Nucleus accumbens (tissue), 56 donors: ENCODE measurements around the gene GDF15.

Source experiments
- DNase-seq, 56 donors: peaks; one replicate each; lab custom pipeline; 2025; lab: John Stamatoyannopoulos, UW

Gene GDF15

DNA sequence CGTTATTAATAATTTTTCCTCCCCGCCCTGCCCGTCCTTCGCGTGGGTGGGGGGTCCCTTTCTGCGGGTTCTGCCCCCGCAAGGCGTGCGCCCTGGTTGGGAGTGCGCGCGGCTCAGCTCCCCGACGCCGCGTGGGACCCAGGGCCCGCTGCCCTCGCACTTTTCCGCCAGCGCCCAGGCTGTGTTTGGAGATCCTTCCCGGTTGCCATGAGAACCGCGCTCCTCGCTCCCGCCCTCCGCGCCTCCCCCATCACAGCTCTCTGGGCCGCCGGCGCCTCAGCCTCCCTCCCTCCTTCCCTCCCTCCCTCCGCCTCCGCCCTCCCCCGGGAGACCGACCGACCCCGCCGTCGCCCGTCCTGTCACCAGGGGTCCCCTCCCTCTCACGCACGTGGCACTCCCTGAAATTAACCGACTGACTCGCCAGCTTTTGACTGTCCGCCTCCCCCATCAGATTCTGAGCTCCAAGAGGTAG lies 30.9 kb downstream of the GDF15 start:
- DNase-seq = peak in 53 of 56 donors; percentile 22 to 91 (median 71)

DNA sequence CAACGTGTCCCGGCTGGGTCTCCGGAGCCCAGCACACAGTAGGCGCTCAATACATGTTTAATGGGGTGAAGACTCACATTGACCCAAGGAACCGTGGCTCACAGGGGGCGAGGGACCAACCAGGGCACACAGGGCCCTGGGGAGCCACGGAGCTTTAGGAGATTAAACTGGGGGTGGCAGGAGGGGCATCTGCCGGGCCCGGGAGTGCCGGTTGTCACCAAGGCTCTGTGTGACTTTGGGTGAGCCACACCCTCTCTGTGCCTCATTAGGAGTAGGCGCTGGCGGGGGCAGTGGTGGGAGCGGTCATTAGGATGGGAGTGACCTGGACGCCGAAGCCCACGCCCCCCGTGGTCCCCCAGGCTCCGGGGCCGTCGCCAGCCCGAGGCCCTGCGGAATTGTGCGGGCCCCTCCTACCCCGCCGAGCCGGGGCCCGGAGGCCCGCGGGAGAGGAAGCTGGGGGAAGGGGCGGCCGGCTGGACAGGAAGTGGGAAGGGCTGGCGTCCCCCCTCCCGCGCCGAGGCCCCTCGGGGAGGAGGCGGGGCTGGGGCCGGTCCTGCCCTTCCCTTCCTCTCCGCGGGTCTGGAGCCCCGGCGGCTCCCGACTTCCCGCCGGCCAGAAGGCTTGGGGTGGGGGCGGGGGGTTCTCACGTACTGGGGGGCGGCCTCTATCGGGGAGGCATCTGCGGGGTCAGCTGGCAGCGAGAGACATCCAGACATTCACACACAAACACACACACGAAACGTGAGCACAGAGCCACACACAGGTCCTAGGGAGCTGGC lies 31.5 kb downstream of the GDF15 start:
- DNase-seq = peak in 22 of 56 donors; percentile 13 to 64 (median 46)

DNA sequence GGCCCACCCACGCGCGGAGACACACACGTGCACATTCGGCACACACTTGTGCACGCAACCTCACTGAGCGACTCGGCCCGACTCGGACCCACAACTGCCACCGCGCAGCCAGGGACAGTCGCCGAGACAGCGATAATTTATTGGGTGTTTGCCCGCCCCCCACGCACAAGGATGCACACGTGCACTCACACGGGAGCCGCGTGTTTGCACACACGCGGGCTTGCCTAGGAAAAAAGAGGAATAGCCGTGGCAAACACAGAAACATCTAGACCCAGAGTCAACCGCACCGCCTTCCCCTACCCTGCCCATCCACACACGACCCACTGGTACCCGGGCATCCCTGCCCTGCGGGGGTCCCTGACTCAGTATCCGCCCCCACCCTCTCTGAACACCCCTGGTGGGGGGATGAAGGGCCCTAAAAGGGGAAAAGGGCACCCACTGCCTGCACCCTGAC lies 32.1 kb downstream of the GDF15 start:
- DNase-seq = peak in 15 of 56 donors; percentile 28 to 59 (median 43)

DNA sequence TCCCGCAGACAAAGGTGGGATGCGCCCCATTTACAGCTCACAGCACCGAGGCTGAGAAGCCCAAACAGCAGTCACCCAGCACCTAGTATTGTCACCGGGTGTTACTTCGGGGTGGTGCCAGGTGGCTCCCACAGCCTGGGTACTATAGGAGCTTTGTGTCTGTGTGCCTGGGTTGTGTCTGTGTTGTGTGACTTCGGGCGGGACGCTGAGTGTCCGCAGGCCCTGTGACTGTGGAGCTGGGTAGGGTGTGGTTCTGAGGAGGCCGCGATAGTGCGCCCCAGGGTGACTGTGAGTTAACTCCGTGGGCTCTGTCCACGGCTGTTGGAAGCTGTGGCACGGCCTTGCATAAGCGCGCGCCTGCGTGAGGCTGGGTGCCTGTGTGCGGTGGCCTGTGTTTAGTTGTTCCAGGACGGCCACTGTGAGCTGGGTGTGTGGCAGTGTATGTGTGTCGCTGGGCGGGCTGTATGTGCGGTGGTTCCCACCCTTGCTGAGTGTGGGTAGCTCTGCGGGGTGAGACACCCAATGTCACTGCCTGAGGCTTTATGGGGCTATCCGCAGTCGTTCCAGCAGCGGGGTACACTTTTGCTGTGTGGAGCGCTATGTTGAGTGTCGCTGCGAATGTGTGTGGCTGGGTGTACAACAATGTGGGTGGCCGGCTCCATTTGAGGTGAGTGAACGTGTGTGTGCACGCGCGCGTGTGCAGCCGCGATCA lies 32.7 kb downstream of the GDF15 start:
- DNase-seq = peak in 23 of 56 donors; percentile 49 to 80 (median 69)

DNA sequence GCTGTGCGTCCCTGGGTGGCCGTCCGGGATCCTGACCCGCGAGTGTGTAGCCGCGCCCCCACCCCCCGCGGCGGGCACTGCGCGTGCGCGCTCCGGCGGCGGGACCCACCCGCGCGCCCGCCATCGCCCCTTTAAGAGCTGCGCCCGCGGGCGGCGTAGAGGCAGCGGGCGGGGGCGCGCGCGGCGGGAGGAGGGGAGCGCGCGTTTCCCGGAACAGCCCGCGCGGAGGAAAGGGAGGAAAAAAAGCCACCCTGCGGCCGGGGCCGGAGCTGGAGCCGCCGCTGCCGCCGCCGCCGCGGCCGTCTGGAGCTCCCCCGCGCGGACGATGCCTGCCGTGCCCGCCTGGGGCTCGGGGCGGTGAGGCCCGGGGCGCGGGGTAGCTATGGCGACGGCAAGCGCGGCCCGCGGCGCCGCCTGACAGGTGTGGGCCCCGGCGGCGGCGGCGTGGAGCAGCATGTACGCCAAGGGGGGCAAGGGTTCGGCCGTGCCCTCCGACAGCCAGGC lies 33.3 kb downstream of the GDF15 start, which contains the start of gene SSBP4:
Gene SSBP4 (plus strand): TSS at position 204 of the 504 bp plus-strand sequence. CDS start 251 bp downstream, at position 455.
- DNase-seq = peak in 37 of 56 donors; percentile 27 to 82 (median 64)

DNA sequence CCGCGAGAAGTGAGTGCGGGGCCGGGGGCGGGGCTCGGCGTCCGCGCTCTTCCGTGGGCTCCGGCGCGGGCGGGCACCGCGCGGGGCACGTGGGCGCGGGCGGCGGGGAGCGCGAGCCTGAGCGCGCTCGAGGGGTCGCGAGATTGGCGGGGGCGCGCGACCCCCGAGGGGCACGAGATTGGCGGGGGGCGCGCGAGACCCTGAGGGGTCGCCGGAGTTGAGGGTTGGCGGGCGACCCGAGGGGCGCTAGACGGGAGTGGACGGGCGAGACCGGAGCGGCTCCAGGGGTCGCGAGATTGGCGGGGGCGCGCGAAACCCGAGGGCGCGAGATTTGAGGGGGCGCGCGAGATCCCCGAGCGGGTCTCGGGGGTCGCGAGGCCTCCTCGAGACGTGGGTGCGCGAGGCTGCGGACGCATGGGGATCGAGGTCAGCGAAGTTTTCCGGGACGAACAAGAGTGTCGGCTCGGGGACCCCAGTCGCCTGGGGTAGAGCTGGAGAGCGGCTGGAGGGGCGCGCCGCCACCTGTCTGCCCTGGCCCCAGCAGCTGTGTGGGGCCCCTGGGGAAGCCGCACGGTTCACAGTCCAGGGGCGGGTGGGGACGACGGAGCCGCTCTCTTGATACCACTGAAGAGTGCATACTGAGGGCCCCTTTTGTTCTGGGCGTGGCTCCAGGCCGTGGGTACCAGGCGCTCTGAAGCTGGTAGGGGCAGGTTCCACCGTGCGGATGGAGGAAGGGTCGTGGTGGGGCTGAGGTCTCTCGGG lies 33.9 kb downstream of the GDF15 start:
- peak in 1 of 56 donors; percentile 20 for DNase-seq

DNA sequence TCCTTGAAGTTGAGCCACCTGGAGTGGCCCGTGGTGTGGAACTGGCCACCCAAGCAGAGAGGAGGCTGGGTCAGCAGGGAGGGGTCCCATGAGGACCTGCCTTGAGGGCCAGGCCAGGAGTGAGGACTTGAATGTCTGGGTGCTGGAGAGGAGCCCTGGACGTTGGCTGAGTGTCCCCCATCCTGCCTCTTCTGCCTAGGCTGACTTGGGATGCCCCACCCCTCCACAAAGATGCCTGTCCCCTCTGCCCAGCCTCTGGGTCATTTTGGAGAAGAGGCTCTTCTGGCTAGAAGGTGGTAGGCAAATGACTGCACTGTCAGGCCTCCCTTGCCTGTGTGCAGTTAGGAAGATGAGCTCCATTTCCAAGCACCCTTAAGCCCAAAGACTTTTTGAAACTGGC lies 35.0 kb downstream of the GDF15 start:
- DNase-seq = no peak

DNA sequence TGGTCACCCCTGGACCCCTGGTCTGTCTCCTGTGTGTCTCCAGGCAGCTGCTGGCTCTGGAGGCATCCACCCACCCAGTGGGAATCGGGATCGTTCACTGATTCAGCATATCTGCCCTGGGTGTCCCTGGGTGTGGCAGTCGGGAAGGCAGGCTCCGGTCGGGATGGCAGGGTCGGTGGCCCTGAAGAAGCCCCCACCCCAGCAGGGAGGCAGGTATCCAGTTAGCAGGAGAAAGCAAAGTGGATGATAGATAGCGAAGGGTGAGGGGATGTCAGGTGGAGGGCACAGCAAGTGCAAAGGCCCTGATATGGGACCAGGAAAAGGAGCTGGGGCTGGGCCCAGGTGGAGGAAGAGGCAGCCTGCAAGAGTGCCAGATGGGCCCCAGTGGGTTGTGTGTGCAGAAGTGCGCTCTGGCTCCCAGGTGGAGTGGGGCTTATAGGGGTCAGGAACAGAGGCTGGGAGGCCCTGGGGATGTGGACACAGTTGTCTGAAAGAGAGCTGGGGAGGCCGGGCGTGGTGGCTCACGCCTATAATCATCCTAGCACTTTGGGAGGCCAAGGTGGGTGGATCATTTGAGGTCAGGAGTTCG lies 35.5 kb downstream of the GDF15 start:
- no peak for DNase-seq

DNA sequence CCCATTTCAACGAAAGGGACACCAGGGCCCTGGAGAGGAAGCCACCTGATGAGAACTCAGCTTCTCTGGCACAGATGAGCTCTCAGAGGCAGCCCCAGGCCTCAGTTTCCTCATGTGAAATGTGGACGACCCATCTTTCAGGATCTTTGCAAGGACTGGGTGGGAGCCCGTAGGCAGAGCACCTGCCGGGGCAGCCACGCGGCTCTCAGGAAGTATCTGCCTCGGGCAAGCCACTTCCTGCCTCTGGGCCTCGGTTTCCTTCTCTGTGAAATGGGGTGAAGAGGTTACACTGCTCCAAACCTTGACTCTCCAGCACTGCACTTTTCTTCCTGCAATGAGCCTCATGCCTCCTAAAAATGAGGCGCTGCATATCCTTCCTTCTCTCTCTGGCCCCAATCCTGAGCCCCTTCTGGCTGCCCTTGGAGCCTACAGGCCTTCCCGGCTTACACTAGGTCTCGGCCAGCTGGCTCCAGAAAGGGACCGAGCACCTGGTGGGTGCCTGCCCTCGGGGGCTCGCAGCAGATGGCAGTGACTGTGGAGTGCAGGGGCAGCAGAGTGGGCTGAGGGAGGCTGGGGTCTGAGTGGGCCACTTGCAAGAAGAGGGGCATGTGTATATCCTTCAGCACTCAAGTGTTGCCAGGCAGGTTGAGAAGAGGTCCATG lies 36.7 kb downstream of the GDF15 start:
- DNase-seq = no peak

DNA sequence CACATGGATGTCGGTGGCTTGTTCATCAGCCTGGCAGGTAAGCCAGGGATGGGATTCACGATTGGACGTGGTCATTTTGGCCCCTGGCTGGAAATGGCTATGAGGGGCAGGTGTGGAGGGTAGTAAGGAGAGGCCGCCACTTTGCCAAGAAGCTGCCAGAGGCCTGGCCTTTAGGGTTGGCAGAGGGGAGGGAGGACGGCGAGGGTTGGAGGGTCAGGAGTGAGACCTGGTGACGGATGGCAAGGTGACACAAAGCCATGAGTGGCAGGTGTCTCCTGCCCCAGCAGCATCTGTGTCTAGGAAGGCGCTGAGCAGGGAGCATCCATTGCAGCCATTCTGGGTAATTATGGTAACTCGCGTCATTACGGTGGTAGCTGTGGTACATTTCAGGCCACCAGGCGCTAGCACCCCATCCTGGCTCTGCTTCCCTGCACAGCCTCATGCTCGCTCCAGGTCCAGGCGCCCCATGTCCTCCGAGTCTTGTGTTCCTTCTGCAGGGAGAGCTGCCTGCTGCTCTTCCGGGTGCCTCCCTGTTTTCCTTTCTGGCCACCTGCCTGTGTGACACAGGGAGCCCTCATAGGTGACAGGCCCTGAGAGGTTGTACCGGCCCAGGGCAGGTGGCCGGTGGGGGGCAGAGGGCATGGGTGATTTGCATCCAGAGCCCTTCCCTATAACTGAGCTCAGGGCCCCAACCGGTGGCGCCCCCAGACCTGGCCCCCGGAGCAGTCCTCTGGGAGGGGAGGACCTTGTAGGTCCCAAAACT lies 37.5 kb downstream of the GDF15 start:
- DNase-seq = no peak

DNA sequence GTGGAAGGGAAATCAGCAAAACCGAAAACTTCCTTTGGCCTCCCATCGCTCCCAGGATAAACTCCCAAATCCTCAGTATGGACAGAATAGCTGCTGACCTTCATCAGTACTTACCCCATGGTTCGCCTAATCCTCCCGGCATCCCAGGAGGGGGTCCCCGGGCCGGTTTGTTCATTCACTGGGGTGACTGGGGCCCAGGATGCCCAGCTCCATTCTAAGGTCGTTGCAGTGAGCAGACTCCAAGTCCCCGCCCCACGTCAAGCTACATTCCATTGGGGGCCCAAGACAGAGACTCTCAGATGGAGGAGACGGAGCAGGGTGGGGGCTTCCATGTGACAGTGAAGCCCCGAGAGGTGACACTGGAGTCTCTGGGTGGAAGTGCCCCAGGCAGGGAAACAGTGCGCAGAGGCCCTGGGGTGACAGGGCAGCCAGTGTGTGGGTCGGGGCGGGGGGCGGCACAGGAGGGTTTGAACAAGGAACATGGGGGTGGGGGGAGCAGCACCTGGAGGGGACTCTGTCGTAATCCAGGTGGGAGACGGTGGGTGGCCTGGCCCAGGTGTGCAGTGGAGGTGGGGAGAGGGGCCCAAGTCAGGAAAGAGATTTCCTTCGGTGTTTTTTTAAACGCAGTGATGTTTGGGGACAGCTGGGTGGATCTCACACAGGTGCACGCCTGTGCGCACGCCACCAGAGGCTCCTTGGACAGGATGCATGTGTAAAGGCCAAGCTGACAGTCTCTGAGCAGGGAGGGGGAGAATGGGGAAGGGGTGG lies 38.3 kb downstream of the GDF15 start:
- DNase-seq = no peak

DNA sequence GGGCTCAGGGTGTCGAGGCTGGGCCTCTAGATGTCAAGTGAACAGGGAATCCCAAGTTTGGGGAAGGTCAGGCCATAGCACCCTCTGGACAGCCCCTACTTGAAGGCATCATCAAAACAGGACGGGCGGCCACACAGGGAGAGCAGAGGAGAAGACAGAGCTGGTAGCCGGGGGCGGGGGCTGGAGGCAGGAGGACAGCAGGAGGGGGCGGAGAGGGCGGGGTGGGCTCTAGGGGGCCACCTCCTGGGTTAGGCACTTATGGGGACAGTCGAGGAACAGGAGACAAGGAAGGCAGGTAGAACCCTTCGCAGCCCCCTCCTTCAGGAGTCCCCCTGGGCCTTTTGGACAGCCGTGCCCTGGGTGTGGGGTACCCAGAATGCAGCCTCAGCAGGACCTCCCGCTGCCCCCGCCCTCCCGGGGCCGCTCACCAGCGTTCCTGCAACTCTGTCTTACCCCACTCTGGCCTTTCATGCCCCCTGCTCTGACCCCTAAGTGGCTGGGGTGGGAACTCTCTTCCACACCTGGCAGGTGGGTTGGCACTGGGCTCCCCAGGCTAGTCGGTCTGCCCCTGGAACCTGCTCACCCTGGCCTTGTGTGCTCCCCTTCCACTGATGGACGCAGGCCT lies 39.0 kb downstream of the GDF15 start:
- no peak for DNase-seq

DNA sequence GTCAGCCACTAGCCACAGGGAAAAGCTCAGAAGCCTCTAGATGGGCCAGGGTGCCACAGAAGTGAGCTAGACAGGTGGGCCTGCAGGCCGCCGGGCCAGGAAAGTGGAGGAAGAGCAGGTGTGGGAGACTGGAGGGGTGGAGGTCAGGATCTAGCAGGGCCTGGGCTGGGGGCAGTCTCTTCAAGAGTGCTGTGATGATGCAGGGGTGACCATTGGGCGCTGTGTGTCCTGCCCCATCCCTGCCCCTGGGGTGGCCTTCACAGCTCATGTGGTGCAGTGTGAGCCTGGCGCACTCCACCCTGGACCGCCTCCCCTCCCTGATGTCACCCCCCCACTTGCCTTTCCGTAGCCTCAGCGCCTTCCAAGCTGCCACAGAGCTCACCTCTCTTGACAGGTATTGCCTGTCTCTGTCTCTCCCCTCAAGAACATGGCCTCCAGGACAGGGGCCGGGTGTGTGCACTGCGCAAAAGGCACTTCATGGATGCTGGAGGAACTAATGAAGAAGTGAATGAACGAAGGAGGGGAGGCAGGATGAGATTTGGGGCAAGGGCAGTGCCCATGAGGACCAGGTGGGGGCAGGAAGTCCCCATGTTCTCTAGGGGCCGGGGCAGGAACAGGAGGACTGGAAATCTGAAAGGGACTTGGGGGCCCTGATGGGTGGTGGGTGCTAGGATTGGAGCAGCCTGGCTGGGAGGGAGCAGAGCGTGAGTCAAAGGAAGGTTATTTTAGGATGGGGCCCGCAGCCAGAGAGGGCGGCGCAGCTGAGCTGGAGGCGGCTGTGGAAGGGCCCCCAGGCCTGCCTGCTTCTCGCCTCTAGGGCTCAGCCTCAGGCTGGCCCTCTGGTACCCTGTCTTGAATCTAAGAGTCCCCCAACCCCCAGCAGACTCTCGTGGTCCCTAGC lies 39.8 kb downstream of the GDF15 start:
- peak in 18 of 56 donors; percentile 17 to 54 (median 31) for DNase-seq

DNA sequence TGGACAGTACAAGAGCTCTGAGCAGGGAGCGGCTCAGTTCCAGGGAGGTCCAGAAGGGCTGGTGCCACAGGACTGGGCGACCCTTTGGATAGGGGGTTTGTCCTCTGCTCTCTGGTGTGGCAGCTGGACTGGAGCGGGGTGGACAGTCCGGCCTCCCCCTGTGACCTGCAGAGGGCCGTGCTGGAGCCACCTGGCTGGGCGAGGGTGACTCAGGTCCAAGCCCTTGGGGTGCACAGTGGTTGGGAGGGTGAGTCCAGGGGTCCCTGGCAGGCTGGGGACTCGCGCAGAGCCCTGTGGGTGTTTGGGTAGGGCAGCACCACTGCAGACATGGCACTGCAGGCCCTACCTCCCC lies 40.4 kb downstream of the GDF15 start:
- DNase-seq = no peak

DNA sequence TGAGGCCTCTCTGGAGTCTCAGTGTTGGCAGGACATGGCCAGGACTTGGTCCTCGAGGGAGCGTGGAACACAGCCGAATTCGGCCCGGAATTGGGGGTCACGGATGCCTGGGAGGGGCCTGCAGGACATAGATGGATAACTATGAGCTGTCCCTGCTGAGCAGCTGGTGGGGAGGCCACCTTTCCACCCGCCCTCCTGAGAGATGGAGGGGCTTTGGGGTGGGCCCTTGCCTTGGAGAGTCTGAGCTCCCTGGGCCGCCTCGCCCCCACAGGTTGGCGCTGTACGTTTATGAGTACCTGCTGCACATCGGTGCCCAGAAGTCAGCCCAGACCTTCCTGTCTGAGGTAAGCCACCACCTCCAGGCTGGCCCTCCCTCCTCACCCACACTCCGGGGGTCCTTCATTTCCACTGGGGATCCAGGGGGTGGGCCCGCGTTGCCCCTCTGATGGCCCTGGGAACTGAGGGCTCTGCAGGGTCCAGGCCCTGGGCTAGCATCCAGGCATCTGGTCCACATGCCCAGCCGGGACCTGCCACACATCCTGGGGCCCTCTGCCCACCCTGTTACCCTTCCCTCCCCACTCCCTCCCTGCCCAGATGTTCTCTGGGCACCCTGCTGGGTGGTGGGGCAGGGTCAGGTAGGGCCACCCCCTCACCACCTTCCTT lies 41.3 kb downstream of the GDF15 start:
- no peak for DNase-seq

DNA sequence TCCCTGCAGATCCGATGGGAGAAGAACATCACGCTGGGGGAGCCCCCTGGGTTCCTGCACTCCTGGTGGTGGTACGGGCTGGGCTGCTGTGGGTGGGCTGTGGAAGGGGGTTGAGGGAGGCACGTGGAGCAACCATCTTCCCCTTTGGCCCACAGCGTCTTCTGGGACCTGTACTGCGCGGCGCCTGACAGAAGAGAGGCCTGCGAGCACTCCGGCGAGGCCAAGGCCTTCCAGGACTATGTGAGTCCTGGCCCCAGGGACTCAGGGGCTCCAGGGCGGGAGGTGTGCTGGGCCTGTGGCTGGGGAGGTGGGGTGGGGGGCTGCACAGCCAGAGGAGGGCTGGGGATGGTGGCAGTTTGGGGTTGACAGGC lies 41.8 kb downstream of the GDF15 start:
- no peak for DNase-seq
